ENCODE measurements around the gene AKIRIN2. TPM values are rescaled to one million over a fixed set of nuclear protein-coding genes. Genes with fewer than 3 reads are reported as not detected.

Gene AKIRIN2
- total and polyA plus RNA-seq, 9 of the 15 experiments (the other 6 are each of a cell fraction or from before 2014, with no cell fraction given) = 5.8 to 63.9 (median 28.1) TPM

GRCh38 chr6:87699576-87699975 lies 2.5 kb downstream of the AKIRIN2 start (continued):
- TF ChIP-seq DEAF1 (CRISPR knock-in tag; IDR thresholded peaks at IDR 0.05) = no peak
- TF ChIP-seq ZNF586 (CRISPR knock-in tag; conservative IDR thresholded peaks at IDR 0.05) = no peak
- peak; percentile 9 for TF ChIP-seq PRDM10 (IDR thresholded peaks at IDR 0.05; ENCODE audit: partially characterized antibody)
- TF ChIP-seq BHLHE40 (IDR thresholded peaks at IDR 0.05; ENCODE audit: low read length) = no peak
- no peak for TF ChIP-seq MITF (IDR thresholded peaks at IDR 0.05)
- TF ChIP-seq ZNF274 (IDR thresholded peaks at IDR 0.05; ENCODE audit: borderline replicate concordance, low read depth, low read length) = no peak
- no peak for TF ChIP-seq ZNF395 (CRISPR knock-in tag; IDR thresholded peaks at IDR 0.05)
